Gastrocnemius medialis (tissue), 4 donors: ENCODE results near the gene HPCAL1. TPM values are rescaled to one million over a fixed set of nuclear protein-coding genes. Genes with fewer than 3 reads are reported as not detected.

Source experiments
- ATAC-seq, 2 donors: fragments of 150-250 bp; one replicate each; pipeline ENCODE4 v1.9.1; 2016
- DNase-seq, 2 donors: peaks; one replicate each; pipeline ENCODE4 v3.0.0-alpha.2; 2019
- H3K27ac ChIP-seq, 4 donors: fragments of 200-600 bp; sonication (generic); 1 replicate in 1 of 4; 2 replicates in 3 of 4; pipeline ENCODE4 v1.5.1; 2016 to 2018; ENCODE audit warnings: mild to moderate bottlenecking in 2 of 4, moderate library complexity in 1 of 4
- H3K27me3 ChIP-seq, 3 donors: fragments of 200-600 bp; sonication (generic) in 2 of 3; 1 replicate in 1 of 3; 2 replicates in 2 of 3; pipeline versions ENCODE4 v1.5.1 to v1.6.0; 2016 to 2019; ENCODE audit warnings: mild to moderate bottlenecking in 1 of 3, moderate library complexity in 1 of 3
- H3K36me3 ChIP-seq, 2 donors: fragments of 200-600 bp; sonication (generic) in 1 of 2; one replicate each; pipeline ENCODE4 v1.5.1; 2017 to 2018
- H3K4me1 ChIP-seq, 2 donors: fragments of 200-600 bp; sonication (generic) in 1 of 2; one replicate each; pipeline ENCODE4 v1.5.1; 2016 to 2017; ENCODE audit warnings: mild to moderate bottlenecking in 2 of 2
- H3K4me3 ChIP-seq, 4 donors: fragments of 200-600 bp; sonication (generic) in 3 of 4; 1 replicate in 1 of 4; 2 replicates in 3 of 4; pipeline ENCODE4 v1.5.1; 2016 to 2019; ENCODE audit warnings: mild to moderate bottlenecking in 2 of 4
- H3K9me3 ChIP-seq, 3 donors: fragments of 200-600 bp; sonication (generic) in 2 of 3; 1 replicate in 1 of 3; 2 replicates in 2 of 3; pipeline ENCODE4 v1.5.1; 2016 to 2019
- CTCF ChIP-seq, 5 experiments: fragments of 450-650 bp in 3 of 5; fragments of 200-600 bp in 2 of 5; sonication (generic) in 2 of 5; IDR thresholded peaks in 4 of 5; conservative IDR thresholded peaks in 1 of 5; 1 replicate in 4 of 5; 2 replicates in 1 of 5; pipeline ENCODE4 v1.5.1; 2016 to 2019; ENCODE audit warnings: antibody characterized with exemption in 5 of 5, mild to moderate bottlenecking in 3 of 5, moderate library complexity in 3 of 5
- POLR2A ChIP-seq, 2 donors: fragments of 450-650 bp; IDR thresholded peaks; one replicate each; pipeline ENCODE4 v1.6.1; 2017; ENCODE audit warnings: antibody characterized with exemption in 2 of 2, mild to moderate bottlenecking in 2 of 2, moderate library complexity in 2 of 2
- in situ Hi-C, 4 donors: fragments of 200-750 bp; cut with MboI; loops; one replicate each; pipeline versions ENCODE4 v1.15.0 to v1.8.0; 2017; ENCODE audit warnings: low sequenced_read_pairs in 4 of 4
- intact Hi-C: fragments of 100-400 bp; cut with DNase I; formaldehyde crosslinking; loops from one replicate; pipeline ENCODE4 v1.15.1; 2023; ENCODE audit warnings: low total_unique reads
- total RNA-seq, 4 donors: library from RNA; depleted of rRNA; stranded (reverse); fragments of >200 nt; gene quantifications; one replicate each; pipeline versions ENCODE4 v1.1.0 to v1.2.3, GENCODE V29; 2016

HPCAL1 gene
- total RNA-seq, 4 donors from 2014 or later, result 29.0 to 45.5 (median 34.5) TPM

- ATAC-seq, result peak; percentile 49 to 65
- H3K4me1 ChIP-seq, result peaks cover 9 to 13% of the 10 kb centered on the region in 2 donors
- no peak overlapping the region for H3K27ac ChIP-seq
- TF ChIP-seq POLR2A (IDR thresholded peaks at IDR 0.05) (no peak), CTCF (IDR thresholded peaks at IDR 0.05 in 4 of 5, conservative IDR thresholded peaks at IDR 0.05 in 1 of 5) (peak; percentile 80 to 98 (median 93))
- H3K36me3 ChIP-seq, result peaks cover 0 to 9% of the 10 kb centered on the region in 2 donors
- intact Hi-C loops (loop anchor here (1.0 to 5.0 kb wide), 3 partner anchors 311 to 618 kb away; no protein-coding TSS in a partner anchor), in situ Hi-C loops (loop anchor here in 2 of 4 donors (5.0 to 10.0 kb wide), 2 partner anchors 310 to 363 kb away; partner anchors contain the start of gene RRM2 (in 1 of the 2))
- no peaks in the 10 kb centered on the region for H3K9me3 ChIP-seq
- H3K27me3 ChIP-seq, result peaks cover 0 to 13% (median 0%) of the 10 kb centered on the region in 3 donors
- H3K4me3 ChIP-seq, result no peak overlapping the region
- DNase-seq, result peak; percentile 29 to 50
These were observed 132.4 kb downstream of the HPCAL1 start for GRCh38 chr2:10434886-10435819.

GRCh38 chr2:10435820-10436204, 133.1 kb downstream of the HPCAL1 start:
- in situ Hi-C loops (loop anchor here in 1 of 4 donors (10.0 kb wide), 1 partner anchor 311 kb away; the partner anchor contains the start of gene RRM2), intact Hi-C loops (loop anchor here (1.0 to 2.0 kb wide), 2 partner anchors 312 to 363 kb away; no protein-coding TSS in a partner anchor)
- H3K27ac ChIP-seq, result no peak overlapping the region
- DNase-seq (no peak), ATAC-seq (no peak)
- no peaks in the 10 kb centered on the region for H3K9me3 ChIP-seq
- peaks cover 0 to 15% of the 10 kb centered on the region in 2 donors for H3K36me3 ChIP-seq
- H3K4me1 ChIP-seq, result peaks cover 9 to 13% of the 10 kb centered on the region in 2 donors
- no peak overlapping the region for H3K4me3 ChIP-seq
- peaks cover 0 to 13% (median 0%) of the 10 kb centered on the region in 3 donors for H3K27me3 ChIP-seq
- TF ChIP-seq POLR2A (IDR thresholded peaks at IDR 0.05) (no peak), CTCF (IDR thresholded peaks at IDR 0.05 in 4 of 5, conservative IDR thresholded peaks at IDR 0.05 in 1 of 5) (no peak)

- no peak for DNase-seq
- no peak for ATAC-seq
- peaks cover 0 to 12% (median 0%) of the 10 kb centered on the region in 3 donors for H3K27me3 ChIP-seq
- peaks cover 9 to 13% of the 10 kb centered on the region in 2 donors for H3K4me1 ChIP-seq
- H3K4me3 ChIP-seq, result no peak overlapping the region
- TF ChIP-seq POLR2A (IDR thresholded peaks at IDR 0.05) (no peak), CTCF (IDR thresholded peaks at IDR 0.05 in 4 of 5, conservative IDR thresholded peaks at IDR 0.05 in 1 of 5) (no peak)
- H3K9me3 ChIP-seq, result no peaks in the 10 kb centered on the region
- no peak overlapping the region for H3K27ac ChIP-seq
- in situ Hi-C loops (loop anchor here in 1 of 4 donors (10.0 kb wide), 1 partner anchor 312 kb away; the partner anchor contains the start of gene RRM2), intact Hi-C loops (no loop called here)
- H3K36me3 ChIP-seq, result peaks cover 0 to 24% of the 10 kb centered on the region in 2 donors
These were observed 133.9 kb downstream of the HPCAL1 start for GRCh38 chr2:10436583-10437110.

- intact Hi-C loops (no loop called here), in situ Hi-C loops (loop anchor here in 1 of 4 donors (10.0 kb wide), 1 partner anchor 313 kb away; the partner anchor contains the start of gene RRM2)
- ATAC-seq (no peak), DNase-seq (no peak)
- Histone ChIP-seq H3K4me1 (peaks cover 9 to 16% of the 10 kb centered on the region in 2 donors), H3K36me3 (peaks cover 0 to 35% of the 10 kb centered on the region in 2 donors), H3K27ac (no peak overlapping the region), H3K4me3 (no peak overlapping the region), H3K27me3 (peaks cover 0 to 2% (median 0%) of the 10 kb centered on the region in 3 donors), H3K9me3 (no peaks in the 10 kb centered on the region)
- TF ChIP-seq POLR2A (IDR thresholded peaks at IDR 0.05) (no peak), CTCF (IDR thresholded peaks at IDR 0.05 in 4 of 5, conservative IDR thresholded peaks at IDR 0.05 in 1 of 5) (no peak)
These were observed 135.1 kb downstream of the HPCAL1 start for GRCh38 chr2:10437806-10438205.
